SK-N-SH treated with all-trans-retinoic acid at 6 μM for 48 hours (cell line): ENCODE results near the gene ZDHHC20.
"Not testable (repeated sequence)": the region's sequence is repeated elsewhere in the genome, so short reads cannot be mapped to it uniquely, and the experiment has no call there.

Experiments
- ARNTL ChIP-seq: fragments of 450-650 bp; formaldehyde crosslinking; IDR thresholded peaks from 2 replicates; pipeline ENCODE4 v1.5.0; 2020; ENCODE audit warnings: low read depth, mild to moderate bottlenecking, moderate library complexity, borderline replicate concordance
- CSDC2 ChIP-seq: fragments of 250-450 bp; sonication (Bioruptor Pico); IDR thresholded peaks from 2 replicates; pipeline ENCODE4 v1.5.0; 2020; ENCODE audit warnings: mild to moderate bottlenecking, moderate library complexity
- ISL1 ChIP-seq: fragments of 250-450 bp; sonication (Bioruptor Pico); IDR thresholded peaks from 2 replicates; pipeline ENCODE4 v2.1.2; 2022; ENCODE audit warnings: mild to moderate bottlenecking, moderate library complexity
- ZFP30 ChIP-seq: fragments of 450-650 bp; formaldehyde crosslinking; IDR thresholded peaks from 2 replicates; pipeline ENCODE4 v1.5.0; 2022; ENCODE audit warnings: mild to moderate bottlenecking, moderate library complexity
- ZNF8 ChIP-seq: fragments of 450-650 bp; formaldehyde crosslinking; IDR thresholded peaks from 2 replicates; pipeline ENCODE4 v1.5.0; 2020; ENCODE audit warnings: mild to moderate bottlenecking, moderate library complexity
- TF ChIP-seq, protein P1 (sequence below): fragments of 250-450 bp; sonication (Bioruptor Pico); IDR thresholded peaks from 2 replicates; pipeline ENCODE4 v1.5.0; 2020; ENCODE audit warnings: mild to moderate bottlenecking, moderate library complexity

DNA sequence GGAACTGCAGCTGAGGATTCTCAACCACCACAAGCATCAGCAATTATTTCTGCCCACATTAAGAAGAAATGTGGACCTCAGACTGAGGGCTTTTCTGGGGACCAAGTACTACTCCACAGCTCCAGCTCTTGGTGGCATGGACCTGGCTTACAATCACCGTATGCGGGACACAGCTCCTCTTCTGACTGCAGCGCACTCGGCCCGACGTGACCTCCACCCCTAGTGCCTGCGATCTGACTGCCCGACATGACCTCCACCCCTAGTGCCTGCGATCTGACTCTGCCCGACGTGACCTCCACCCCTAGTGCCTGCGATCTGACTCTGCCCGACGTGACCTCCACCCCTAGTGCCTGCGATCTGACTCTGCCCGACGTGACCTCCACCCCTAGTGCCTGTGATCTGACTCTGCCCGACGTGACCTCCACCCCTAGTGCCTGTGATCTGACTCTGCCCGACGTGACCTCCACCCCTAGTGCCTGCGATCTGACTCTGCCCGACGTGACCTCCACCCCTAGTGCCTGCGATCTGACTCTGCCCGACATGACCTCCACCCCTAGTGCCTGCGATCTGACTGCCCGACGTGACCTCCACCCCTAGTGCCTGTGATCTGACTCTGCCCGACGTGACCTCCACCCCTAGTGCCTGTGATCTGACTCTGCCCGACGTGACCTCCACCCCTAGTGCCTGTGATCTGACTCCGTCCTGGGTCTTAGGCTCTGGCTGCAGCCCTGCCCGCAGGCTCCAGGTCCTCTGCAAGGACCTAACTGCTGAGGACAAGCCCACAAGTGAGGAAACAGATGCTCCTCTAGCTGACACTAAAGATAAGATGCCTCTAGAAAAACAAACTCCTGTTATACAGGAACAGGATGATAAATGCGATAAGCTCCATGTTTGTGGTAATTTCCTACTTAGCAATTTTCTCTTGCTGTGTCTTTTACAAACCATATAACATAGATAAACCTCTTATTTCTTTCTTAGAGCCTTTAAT, 81.8 kb downstream of the ZDHHC20 start:
- TF ChIP-seq ISL1 (CRISPR knock-in tag); ARNTL; ZFP30 (CRISPR knock-in tag); ZNF8 (CRISPR knock-in tag); CSDC2 (CRISPR knock-in tag): not testable (repeated sequence)
- TF ChIP-seq, protein P1, sequence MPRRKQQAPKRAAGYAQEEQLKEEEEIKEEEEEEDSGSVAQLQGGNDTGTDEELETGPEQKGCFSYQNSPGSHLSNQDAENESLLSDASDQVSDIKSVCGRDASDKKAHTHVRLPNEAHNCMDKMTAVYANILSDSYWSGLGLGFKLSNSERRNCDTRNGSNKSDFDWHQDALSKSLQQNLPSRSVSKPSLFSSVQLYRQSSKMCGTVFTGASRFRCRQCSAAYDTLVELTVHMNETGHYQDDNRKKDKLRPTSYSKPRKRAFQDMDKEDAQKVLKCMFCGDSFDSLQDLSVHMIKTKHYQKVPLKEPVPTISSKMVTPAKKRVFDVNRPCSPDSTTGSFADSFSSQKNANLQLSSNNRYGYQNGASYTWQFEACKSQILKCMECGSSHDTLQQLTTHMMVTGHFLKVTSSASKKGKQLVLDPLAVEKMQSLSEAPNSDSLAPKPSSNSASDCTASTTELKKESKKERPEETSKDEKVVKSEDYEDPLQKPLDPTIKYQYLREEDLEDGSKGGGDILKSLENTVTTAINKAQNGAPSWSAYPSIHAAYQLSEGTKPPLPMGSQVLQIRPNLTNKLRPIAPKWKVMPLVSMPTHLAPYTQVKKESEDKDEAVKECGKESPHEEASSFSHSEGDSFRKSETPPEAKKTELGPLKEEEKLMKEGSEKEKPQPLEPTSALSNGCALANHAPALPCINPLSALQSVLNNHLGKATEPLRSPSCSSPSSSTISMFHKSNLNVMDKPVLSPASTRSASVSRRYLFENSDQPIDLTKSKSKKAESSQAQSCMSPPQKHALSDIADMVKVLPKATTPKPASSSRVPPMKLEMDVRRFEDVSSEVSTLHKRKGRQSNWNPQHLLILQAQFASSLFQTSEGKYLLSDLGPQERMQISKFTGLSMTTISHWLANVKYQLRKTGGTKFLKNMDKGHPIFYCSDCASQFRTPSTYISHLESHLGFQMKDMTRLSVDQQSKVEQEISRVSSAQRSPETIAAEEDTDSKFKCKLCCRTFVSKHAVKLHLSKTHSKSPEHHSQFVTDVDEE (CRISPR knock-in tag): not testable (repeated sequence)
